ENCODE results near the gene POLR1E. TPM values are rescaled to one million over a fixed set of nuclear protein-coding genes. Genes with fewer than 3 reads are reported as not detected.

POLR1E gene
- total and polyA plus RNA-seq, 10 of the 15 experiments (the other 5 are each of a cell fraction or from before 2014, with no cell fraction given), result 13.7 to 71.3 (median 50.4) TPM

DNA sequence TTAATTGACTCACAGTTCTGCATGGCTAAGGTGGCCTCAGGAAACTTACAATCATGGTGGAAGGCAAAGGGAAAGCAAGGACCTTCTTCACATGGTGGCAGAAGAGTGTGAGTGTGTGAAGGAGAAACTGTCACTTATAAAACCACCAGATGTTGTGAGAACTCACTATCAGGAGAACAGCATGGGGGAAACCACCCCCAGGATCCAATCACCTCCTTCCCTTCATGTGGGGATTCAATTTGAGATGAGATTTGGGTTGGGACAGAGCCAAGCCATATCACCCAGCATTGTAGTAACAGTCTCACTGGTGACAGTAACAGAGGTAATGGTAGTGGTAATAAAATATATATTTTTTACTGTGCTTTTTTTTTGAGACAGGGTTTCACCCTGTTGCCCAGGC lies 38.6 kb upstream of the POLR1E start (continued):
- TF ChIP-seq, protein P1, sequence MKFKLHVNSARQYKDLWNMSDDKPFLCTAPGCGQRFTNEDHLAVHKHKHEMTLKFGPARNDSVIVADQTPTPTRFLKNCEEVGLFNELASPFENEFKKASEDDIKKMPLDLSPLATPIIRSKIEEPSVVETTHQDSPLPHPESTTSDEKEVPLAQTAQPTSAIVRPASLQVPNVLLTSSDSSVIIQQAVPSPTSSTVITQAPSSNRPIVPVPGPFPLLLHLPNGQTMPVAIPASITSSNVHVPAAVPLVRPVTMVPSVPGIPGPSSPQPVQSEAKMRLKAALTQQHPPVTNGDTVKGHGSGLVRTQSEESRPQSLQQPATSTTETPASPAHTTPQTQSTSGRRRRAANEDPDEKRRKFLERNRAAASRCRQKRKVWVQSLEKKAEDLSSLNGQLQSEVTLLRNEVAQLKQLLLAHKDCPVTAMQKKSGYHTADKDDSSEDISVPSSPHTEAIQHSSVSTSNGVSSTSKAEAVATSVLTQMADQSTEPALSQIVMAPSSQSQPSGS (IDR thresholded peaks at IDR 0.05; ENCODE audit: low read length), result no peak
- TF ChIP-seq SMC3 (IDR thresholded peaks at IDR 0.05; ENCODE audit: borderline replicate concordance, low read length) (no peak), EED (IDR thresholded peaks at IDR 0.05; ENCODE audit: low read depth) (no peak), KAT2A (conservative IDR thresholded peaks at IDR 0.05; ENCODE audit: control insufficient read depth, low read depth, low read length) (no peak), TCF12 (IDR thresholded peaks at IDR 0.05; ENCODE audit: low read depth, low read length) (no peak), SMAD5 (IDR thresholded peaks at IDR 0.05; ENCODE audit: low read depth) (no peak), KDM1A (IDR thresholded peaks at IDR 0.05; ENCODE audit: borderline replicate concordance) (no peak), SRF (IDR thresholded peaks at IDR 0.05; ENCODE audit: low read depth in 2 of 2, low read length in 2 of 2) (no peak), KLF5 (IDR thresholded peaks at IDR 0.05; ENCODE audit: partially characterized antibody) (no peak)

DNA sequence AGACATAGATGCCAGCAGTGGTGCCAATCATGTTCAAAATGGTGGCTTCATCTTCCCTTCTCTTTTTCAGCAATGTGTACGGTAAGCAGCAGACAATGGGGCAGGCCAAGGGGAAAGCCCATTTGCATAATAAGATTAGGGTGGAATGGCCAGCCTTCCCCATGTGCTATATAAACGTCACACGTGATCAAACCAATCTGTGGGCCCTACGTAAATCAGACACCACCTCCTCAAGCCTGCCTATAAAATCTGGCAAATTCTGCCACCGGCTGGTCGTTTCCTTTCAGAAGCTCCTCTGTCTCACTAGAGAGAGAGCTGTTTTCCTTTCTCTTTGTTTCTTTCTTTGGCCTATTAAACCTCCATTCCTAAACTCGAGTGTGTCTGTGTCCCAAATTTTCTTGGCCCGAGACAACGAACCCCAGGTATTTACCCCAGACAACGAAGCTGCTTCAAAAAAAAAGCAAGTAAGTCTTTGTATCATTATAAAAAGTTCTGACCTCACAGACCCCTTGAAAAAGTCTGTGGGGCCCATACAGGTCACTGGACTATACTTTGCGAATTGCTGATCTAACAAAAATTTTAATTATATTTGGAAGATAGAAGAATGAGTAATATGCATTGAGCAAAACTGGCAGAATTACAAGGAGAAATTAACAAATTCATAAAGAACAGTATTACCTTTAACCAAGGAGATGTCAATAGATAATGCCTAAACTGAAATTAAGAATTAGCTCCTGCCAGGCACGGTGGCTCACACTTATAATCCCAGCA lies 35.7 kb upstream of the POLR1E start:
- no peak overlapping the region for H3K4me2 ChIP-seq (ENCODE audit: control insufficient read depth, insufficient read depth)
- SMC1A ChIA-PET (ENCODE audit: uncharacterized antibody, unreplicated experiment), result interaction anchor here (0.8 to 6.5 kb wide), 4 partner anchors 13 to 201 kb away, joined by 3 to 33 read pairs (median 4); partner anchors contain the start of genes FRMPD1 and ZBTB5
- FAIRE-seq (no peak), ATAC-seq (no peak), DNase-seq (ENCODE audit: low read depth, low spot score) (no peak)
- peaks cover 0 to 11% of the 10 kb centered on the region in 2 experiments; a peak in 1 of 4 replicates for H3K36me3 ChIP-seq (ENCODE audit: control insufficient read depth in 2 of 2, insufficient read depth in 2 of 2, low read length in 1 of 2)
- CTCF ChIA-PET, result interaction anchor here (1.5 kb wide), 1 partner anchor 35 kb away, joined by 4 read pairs; no protein-coding TSS in a partner anchor
- no peak overlapping the region for H3K9ac ChIP-seq (ENCODE audit: control insufficient read depth, insufficient read depth, low read length)
- no peaks in the 10 kb centered on the region for H3K9me3 ChIP-seq (replicated peaks; ENCODE audit: control insufficient read depth, insufficient read depth, low read length)
- H4K20me1 ChIP-seq (ENCODE audit: control insufficient read depth, insufficient read depth), result no peaks in the 10 kb centered on the region
- in situ Hi-C loops (cut with MboI), result no loop called here
- no peaks in the 10 kb centered on the region; the same call in 1 of the 2 replicates for H3K4me1 ChIP-seq (ENCODE audit: control insufficient read depth, insufficient read depth, low read length)
- WGBS (ENCODE audit: insufficient coverage, insufficient replicate concordance, low lambda C conversion rate, missing lambda C conversion rate), result 85% methylated on average over 12 of the region's 12 CpGs
- H3K79me2 ChIP-seq (ENCODE audit: control insufficient read depth, insufficient read depth, low read length), result peaks cover 37% of the 10 kb centered on the region
- intact Hi-C loops (cut with micrococcal nuclease; ENCODE audit: unreplicated experiment), result no loop called here
- H3K27ac ChIP-seq (ENCODE audit: control insufficient read depth, insufficient read depth), result no peak overlapping the region
- BruUV-seq (replicated peaks), result no TSS peak
- H2AFZ ChIP-seq (ENCODE audit: control insufficient read depth, low read depth, low read length), result no peak overlapping the region
- H3K4me3 ChIP-seq, result no peak overlapping the region
- H3K27me3 ChIP-seq (replicated peaks in 1 of 2; ENCODE audit: control insufficient read depth in 2 of 2, insufficient read depth in 2 of 2, low read length in 1 of 2), result no peaks in the 10 kb centered on the region
- POLR2A ChIA-PET, result interaction anchor here (0.5 to 1.3 kb wide), 4 partner anchors 11 to 325 kb away, joined by 3 to 8 read pairs (median 4); no protein-coding TSS in a partner anchor
- RAD21 ChIA-PET (ENCODE audit: unreplicated experiment), result interaction anchor here (0.7 kb wide), 1 partner anchor 719 kb away, joined by 3 read pairs; no protein-coding TSS in a partner anchor
- TF ChIP-seq FOXM1 (IDR thresholded peaks at IDR 0.05; ENCODE audit: low read depth, low read length) (no peak), SPI1 (IDR thresholded peaks at IDR 0.05; ENCODE audit: borderline replicate concordance, insufficient read depth, low read depth, low read length) (no peak), SIN3A (IDR thresholded peaks at IDR 0.05; ENCODE audit: low read depth, low read length) (no peak), ZNF207 (IDR thresholded peaks at IDR 0.05; ENCODE audit: borderline replicate concordance) (no peak), NR2C1 (IDR thresholded peaks at IDR 0.05) (no peak), WRNIP1 (IDR thresholded peaks at IDR 0.05; ENCODE audit: borderline replicate concordance, low read depth, low read length) (no peak), SUPT20H (IDR thresholded peaks at IDR 0.05; ENCODE audit: borderline replicate concordance, control insufficient read depth, low read depth, low read length) (no peak), RB1 (IDR thresholded peaks at IDR 0.05; ENCODE audit: borderline replicate concordance) (no peak), KAT2A (conservative IDR thresholded peaks at IDR 0.05; ENCODE audit: control insufficient read depth, low read depth, low read length) (no peak), FOXK2 (IDR thresholded peaks at IDR 0.05) (no peak), HDAC6 (IDR thresholded peaks at IDR 0.05; ENCODE audit: unreplicated experiment) (no peak)
- TF ChIP-seq, protein P2, sequence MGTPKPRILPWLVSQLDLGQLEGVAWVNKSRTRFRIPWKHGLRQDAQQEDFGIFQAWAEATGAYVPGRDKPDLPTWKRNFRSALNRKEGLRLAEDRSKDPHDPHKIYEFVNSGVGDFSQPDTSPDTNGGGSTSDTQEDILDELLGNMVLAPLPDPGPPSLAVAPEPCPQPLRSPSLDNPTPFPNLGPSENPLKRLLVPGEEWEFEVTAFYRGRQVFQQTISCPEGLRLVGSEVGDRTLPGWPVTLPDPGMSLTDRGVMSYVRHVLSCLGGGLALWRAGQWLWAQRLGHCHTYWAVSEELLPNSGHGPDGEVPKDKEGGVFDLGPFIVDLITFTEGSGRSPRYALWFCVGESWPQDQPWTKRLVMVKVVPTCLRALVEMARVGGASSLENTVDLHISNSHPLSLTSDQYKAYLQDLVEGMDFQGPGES (IDR thresholded peaks at IDR 0.05), result no peak
- TF ChIP-seq, protein P3, sequence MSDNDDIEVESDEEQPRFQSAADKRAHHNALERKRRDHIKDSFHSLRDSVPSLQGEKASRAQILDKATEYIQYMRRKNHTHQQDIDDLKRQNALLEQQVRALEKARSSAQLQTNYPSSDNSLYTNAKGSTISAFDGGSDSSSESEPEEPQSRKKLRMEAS (IDR thresholded peaks at IDR 0.05; ENCODE audit: low read depth, low read length), result no peak

Measured in GM12878 (cell line).